Naive thymus-derived CD8-positive, alpha-beta T cell (primary cell): ENCODE results near the gene ATP8B3. TPM values are rescaled to one million over a fixed set of nuclear protein-coding genes. Genes with fewer than 3 reads are reported as not detected.

ENCODE experiments used
- ATAC-seq, 2 donors: fragments of 150-1000 bp; cut with Tn5 transposase in 1 of 2; sonication (Bioruptor Pico), chemical (Tn5 transposase) in 1 of 2; 1 replicate in 1 of 2; 2 replicates in 1 of 2; pipeline ENCODE4 v1.10.0; 2021; ENCODE audit warnings: mild to moderate bottlenecking in 2 of 2, moderate library complexity in 2 of 2
- POLR2A ChIA-PET: fragments of 350-600 bp; sonication (Branson Sonifier 250); formaldehyde crosslinking; loops from one replicate; lab custom pipeline; 2021; ENCODE audit warnings: antibody characterized with exemption; lab: Charles Lee
- DNase-seq, 10 donors: peaks; one replicate each; pipeline versions ENCODE4 v3.0.0 to v3.0.0-alpha.2; 2020 to 2022
- H3K27ac Mint-ChIP-seq, 10 donors: one replicate each; pipeline ENCODE4 v1.8.0; 2020 to 2022; ENCODE audit warnings: mild to moderate bottlenecking in 10 of 10, mixed read lengths in 10 of 10, moderate library complexity in 4 of 10, inconsistent platforms in 1 of 10
- H3K27me3 Mint-ChIP-seq, 5 donors: one replicate each; pipeline ENCODE4 v1.8.0; 2021 to 2022; ENCODE audit warnings: mixed read lengths in 5 of 5
- H3K36me3 Mint-ChIP-seq, 3 donors: one replicate each; pipeline ENCODE4 v1.8.0; 2020 to 2022; ENCODE audit warnings: mixed read lengths in 3 of 3, mild to moderate bottlenecking in 2 of 3, inconsistent platforms in 1 of 3
- H3K4me1 Mint-ChIP-seq, 4 donors: one replicate each; pipeline ENCODE4 v1.8.0; 2021 to 2022; ENCODE audit warnings: mixed read lengths in 4 of 4
- H3K4me3 Mint-ChIP-seq, 10 donors: one replicate each; pipeline ENCODE4 v1.8.0; 2020 to 2022; ENCODE audit warnings: mild to moderate bottlenecking in 10 of 10, mixed read lengths in 10 of 10, moderate library complexity in 6 of 10, inconsistent platforms in 1 of 10
- H3K9me3 Mint-ChIP-seq, 9 donors: one replicate each; pipeline ENCODE4 v1.8.0; 2020 to 2022; ENCODE audit warnings: mixed read lengths in 9 of 9, mild to moderate bottlenecking in 3 of 9, inconsistent platforms in 1 of 9, moderate library complexity in 1 of 9
- polyA plus RNA-seq, 3 donors: library from polyadenylated mRNA; unstranded; fragments of 300-500 nt; fragmentation: Illumina TruSeq; gene quantifications; one replicate each; pipeline ENCODE4 v1.2.3, GENCODE V29; 2021
- total RNA-seq, 8 experiments: library from RNA in 2 of 8; stranded (reverse) in 2 of 8; gene quantifications; one replicate each; pipeline ENCODE4 v1.2.3 and lab custom pipeline; 2021 to 2026

The ATP8B3 gene
- total and polyA plus RNA-seq, 5 experiments from 2014 or later = 0.52 to 1.8 (median 1.3) TPM

DNA sequence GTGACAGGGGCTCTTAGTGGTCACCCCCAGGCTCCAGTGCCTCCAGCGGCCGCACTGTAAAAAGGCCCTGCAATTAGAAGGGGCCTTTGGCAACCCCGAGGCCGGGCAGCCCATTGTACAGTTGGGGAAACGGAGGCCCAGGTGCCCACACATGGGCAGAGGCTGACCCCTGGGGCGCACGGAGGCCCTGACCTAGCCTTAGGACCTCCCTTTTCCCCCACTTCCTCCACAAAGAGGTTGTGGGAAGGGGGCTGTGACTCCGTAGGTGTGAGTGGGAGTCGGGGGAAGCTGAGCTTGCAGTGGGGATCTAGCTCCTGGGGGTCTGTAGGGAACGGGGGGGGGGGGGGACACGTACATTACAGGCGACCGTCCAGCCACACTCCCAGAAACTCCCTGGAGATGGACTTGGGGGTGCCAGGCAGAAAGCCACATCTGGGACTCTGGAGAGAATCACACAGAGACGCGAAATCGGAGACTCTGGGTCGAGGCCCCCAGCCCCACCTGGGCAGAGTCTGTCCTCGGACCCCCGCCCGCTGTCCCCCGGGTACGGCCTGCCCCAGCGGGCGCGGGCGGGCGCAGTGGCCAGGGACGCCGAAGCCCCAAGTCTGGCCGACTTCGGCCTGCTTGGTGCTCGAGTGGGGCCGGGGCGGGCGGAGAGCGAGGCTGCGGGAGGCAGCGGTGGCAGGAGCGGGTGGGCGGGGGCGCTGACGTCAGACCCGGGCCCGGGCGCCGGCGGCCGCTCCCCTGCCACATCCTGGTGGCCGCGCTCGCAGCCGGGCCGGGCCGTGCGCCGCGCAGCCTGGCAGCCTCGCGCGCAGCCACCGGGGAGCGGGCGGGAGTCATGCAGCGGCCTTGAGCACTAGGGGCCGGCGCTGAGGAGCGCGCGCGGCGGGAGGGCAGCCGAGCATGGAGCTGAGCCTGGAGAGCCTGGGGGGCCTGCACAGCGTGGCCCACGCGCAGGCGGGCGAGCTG, 59.0 kb downstream of the ATP8B3 start, which contains the start of gene ONECUT3:
Gene ONECUT3 (plus strand): TSS at position 750 of the 972 bp plus-strand sequence. CDS start 157 bp downstream, at position 907.
- H3K27me3 Mint-ChIP-seq = peaks cover 23 to 66% (median 29%) of the 10 kb centered on the region in 5 donors

DNA sequence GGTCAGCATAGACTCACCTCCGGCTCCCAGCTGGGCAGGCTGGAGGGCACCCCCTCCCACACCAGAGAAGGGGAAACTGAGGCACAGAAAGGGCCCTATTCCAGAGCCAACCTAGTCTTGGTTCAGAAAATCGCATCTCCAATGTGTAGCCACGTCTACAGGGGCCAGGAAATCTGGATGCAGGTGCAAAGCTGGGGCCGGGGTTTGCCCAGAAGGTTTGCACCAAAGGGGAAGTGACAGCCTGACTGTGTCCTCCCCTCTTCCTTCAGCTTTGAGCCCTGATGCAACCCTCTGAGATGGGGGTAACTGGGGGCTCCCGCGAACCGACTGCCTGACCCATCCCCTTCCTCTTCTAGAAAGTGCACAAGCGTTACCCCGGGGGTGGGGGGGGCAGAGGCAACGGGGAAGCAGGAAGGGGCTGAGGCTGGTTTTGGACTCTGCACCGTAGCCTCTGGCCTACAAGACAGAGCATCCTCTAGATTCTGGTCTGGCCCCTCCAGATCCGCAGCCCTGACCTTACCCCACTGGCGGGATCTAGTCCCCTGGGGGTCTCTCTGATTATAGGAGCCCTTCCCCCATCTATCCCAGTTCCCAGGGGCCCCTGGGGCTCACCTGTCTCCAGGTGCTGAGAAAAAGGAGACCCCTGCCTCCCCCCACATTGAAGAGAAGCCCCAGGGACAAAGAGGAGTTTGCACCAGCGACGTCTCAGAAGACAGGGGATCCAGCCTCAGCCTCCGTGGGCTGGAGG, 59.9 kb downstream of the ATP8B3 start:
- peak overlapping the region in 1 of 10 donors; percentile 35 for H3K4me3 Mint-ChIP-seq
- H3K27me3 Mint-ChIP-seq = peaks cover 25 to 68% (median 36%) of the 10 kb centered on the region in 5 donors
- H3K9me3 Mint-ChIP-seq = peaks cover 0 to 2% (median 0%) of the 10 kb centered on the region in 9 donors
- DNase-seq (no peak), ATAC-seq (no peak)
- H3K36me3 Mint-ChIP-seq = peaks cover 0 to 5% (median 0%) of the 10 kb centered on the region in 3 donors
- peaks cover 10 to 29% (median 24%) of the 10 kb centered on the region in 4 donors for H3K4me1 Mint-ChIP-seq
- POLR2A ChIA-PET = no interaction called here
- H3K27ac Mint-ChIP-seq = no peak overlapping the region

More for the DNA sequence above, 59.0 kb downstream of the ATP8B3 start, which contains the start of gene ONECUT3:
- ATAC-seq (no peak), DNase-seq (no peak)
- Mint-ChIP-seq H3K9me3 (peaks cover 0 to 2% (median 0%) of the 10 kb centered on the region in 9 donors), H3K4me3 (peak within 1 kb of the TSS in 4 of 10 donors; percentile 35 to 71 (median 54)), H3K4me1 (peaks cover 5 to 25% (median 17%) of the 10 kb centered on the region in 4 donors), H3K27ac (peak within 1 kb of the TSS in 1 of 10 donors; percentile 11), H3K36me3 (peaks cover 0 to 6% (median 0%) of the 10 kb centered on the region in 3 donors)
- POLR2A ChIA-PET = no interaction called here

DNA sequence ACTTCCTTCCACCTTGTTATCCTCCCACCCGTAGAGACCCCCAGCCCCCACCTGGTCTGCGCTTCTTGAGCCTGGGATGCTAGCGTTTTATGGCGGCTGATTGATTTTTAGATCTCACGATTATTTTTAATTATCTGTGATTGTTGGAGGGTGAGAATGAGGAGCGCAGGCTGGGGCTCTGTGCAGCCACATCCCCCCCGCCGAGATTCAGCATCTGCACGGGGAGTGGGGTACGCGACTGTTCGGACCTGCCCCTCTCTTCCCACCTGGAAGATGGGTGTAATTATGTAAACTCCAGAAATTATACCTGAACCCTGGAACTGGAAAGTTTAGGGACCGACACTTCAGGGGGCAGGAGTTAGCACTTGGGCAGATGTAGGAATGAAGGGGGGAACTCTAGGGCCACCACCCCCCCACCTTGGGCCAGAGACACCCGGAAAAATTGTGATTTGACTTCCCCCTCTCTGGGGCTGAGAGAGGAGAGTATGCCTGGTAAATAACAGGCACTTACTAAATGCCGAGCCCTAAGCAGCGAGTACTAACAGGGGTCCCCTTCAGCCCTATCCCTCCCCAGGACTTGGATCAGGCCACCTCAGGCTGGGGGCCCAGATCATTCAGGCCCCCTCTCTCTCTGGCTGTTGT, 60.6 kb downstream of the ATP8B3 start:
- Mint-ChIP-seq H3K27ac (peak overlapping the region in 1 of 10 donors; percentile 44), H3K9me3 (no peaks in the 10 kb centered on the region), H3K36me3 (peaks cover 0 to 3% (median 0%) of the 10 kb centered on the region in 3 donors), H3K27me3 (peaks cover 24 to 67% (median 34%) of the 10 kb centered on the region in 5 donors), H3K4me3 (peak overlapping the region in 5 of 10 donors; percentile 16 to 28 (median 21)), H3K4me1 (peaks cover 10 to 26% (median 24%) of the 10 kb centered on the region in 4 donors)
- POLR2A ChIA-PET = no interaction called here
- DNase-seq (no peak), ATAC-seq (no peak)

DNA sequence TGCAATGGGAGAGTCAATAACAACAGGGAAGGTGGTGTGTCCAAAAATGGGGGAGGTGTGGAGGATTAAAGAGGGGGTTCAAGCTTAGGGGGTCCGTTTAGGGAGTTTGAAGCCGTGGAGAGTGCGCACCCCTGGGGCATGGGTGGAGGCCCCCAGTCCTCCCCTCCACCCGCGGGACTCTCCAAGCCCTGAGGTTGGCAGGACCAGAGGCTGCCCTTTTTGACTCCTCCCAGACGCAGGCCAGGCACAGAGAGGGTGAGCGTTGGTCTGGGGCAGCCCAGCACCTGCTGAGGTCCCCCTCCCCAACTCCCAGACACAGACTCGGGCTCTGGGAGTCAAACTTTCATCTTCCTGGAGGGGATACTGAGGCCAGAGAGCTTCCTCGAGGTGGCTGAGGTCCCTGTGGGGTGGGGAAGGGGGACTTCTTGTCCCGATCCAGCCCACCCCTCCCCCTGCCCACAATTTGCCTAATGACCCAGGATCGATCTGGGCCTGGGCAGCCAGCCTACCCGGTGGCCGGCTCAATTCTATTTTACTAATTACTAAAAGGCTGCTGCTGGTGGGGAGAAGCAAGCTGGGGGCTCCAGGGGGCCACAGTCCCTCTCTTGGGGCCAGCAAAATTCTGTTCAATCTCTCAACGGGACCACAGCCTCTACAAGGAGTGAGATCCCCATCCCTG, 61.6 kb downstream of the ATP8B3 start:
- ATAC-seq = no peak
- Mint-ChIP-seq H3K4me1 (peaks cover 9 to 24% (median 20%) of the 10 kb centered on the region in 4 donors), H3K4me3 (peak overlapping the region in 9 of 10 donors; percentile 42 to 78 (median 68)), H3K27me3 (peaks cover 21 to 58% (median 30%) of the 10 kb centered on the region in 5 donors), H3K27ac (peak overlapping the region in 2 of 10 donors; percentile 31 to 71), H3K36me3 (peaks cover 0 to under 1% (median 0%) of the 10 kb centered on the region in 3 donors), H3K9me3 (no peaks in the 10 kb centered on the region)
- no peak for DNase-seq
- POLR2A ChIA-PET = no interaction called here

DNA sequence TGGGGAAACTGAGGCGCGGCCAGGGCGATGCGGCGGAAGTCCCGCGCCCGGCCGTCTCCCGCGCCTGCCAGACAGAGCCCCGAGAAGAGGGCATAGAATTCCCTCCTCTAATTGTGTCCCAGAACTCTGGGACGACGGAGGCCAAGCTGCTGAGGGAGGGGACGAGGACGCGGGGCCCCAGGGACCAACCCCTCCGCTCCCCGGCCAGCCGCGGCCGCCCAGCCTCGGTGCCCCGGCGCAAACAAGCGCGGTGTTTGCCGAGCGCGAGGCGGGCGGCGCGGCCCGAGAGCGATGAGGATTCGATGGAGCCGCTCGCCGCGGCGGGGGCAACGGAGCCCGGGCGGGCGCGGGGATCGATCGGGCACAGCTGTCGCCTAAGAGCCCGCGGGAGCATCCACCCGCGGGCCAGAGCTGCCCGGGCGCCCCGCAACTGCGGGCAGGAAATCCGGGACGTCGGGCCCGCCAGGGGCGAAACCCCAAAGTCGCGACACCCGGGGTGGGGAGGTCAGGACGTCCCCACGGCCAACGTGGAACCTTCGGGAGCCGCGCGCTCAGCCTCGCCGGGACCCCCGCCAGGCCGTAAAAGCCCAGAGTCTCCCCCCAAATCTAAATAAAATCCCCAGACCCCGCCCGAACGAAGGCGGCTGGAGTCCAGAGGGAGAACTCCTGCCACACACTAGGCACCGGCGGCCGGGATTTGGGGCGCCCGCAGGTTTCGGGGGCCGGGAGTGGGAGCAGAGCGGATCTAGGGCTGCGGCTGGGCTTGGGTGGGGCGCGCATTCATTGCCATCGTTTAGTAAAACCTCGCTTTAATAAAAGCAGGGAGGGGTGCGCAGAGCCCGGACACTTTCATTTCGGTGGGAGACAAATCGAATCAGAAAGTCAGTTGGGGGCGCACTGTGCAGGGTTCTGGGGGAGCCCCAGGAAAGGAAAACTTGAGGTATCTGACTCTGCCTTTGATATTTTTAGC, 62.4 kb downstream of the ATP8B3 start:
- Mint-ChIP-seq H3K4me1 (peaks cover 8 to 23% (median 19%) of the 10 kb centered on the region in 4 donors), H3K9me3 (no peaks in the 10 kb centered on the region), H3K27ac (peak overlapping the region in 2 of 10 donors; percentile 31 to 71), H3K4me3 (peak overlapping the region; percentile 41 to 78 (median 65)), H3K36me3 (no peaks in the 10 kb centered on the region), H3K27me3 (peaks cover 21 to 58% (median 29%) of the 10 kb centered on the region in 5 donors)
- POLR2A ChIA-PET = no interaction called here
- DNase-seq = no peak
- ATAC-seq = no peak

DNA sequence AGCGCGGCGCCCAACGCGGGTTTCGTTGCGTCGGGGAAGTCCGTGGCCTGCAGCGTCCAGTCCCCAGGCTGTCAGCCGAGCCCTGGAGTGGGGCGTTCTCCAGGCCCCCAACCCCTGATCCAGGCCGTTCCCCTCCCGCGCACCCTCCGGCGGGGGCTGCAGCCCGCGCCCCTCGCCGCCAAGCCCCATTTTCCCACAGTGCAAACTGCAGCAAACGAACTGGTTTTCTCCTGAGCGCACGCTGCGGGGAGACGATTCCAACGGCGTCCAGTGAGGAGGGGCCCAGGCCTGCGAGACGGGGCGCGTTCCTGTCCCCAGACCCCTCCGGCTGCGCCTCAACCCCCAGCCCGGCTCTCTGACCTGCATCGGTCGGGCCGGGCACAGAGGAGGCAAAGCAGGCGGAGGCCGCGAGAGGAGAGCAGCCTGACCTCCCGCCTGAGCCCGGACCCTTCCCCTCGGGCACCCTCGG, 63.2 kb downstream of the ATP8B3 start:
- Mint-ChIP-seq H3K4me1 (peaks cover 8 to 23% (median 19%) of the 10 kb centered on the region in 4 donors), H3K27ac (no peak overlapping the region), H3K36me3 (no peaks in the 10 kb centered on the region), H3K27me3 (peaks cover 21 to 61% (median 29%) of the 10 kb centered on the region in 5 donors), H3K9me3 (no peaks in the 10 kb centered on the region), H3K4me3 (peak overlapping the region in 1 of 10 donors; percentile 60)
- DNase-seq (no peak), ATAC-seq (no peak)
- POLR2A ChIA-PET = no interaction called here

DNA sequence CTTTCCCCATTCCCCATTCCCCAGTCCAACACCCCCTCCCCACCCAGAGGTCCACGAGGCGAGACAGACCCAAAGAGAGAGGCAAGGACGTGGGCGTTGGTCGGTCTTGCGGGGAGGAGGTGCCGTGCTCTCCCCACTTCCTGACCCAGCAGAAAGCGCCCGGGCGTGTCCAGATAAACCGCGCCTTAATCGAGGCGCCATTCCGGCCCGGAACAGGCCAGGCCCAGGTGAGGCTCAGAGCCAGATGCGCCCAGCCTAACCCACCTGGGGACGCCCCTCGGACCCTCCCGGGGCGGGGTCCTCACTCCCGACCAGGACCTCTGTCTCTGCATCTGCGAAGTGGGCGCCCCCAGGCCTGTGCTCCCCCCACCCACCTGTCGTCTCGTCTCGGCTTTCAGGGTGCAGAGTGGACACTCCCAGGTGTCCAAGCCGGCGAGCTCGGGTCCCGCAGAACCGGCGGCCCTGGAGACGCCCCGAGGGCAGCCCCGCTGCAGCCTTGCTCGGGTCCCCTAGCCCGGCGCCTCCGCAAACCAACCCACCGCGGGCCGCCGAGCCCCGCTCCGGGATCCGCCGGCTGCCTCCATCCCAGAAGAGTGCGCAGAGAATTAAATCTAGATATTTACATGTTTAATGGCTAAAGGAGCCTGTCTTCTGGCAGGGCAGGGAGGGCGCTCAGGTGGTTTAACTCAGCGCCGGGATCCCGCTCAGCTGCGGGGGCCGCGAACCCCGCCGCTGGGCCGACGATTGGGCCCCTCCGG, 63.8 kb downstream of the ATP8B3 start:
- no peaks in the 10 kb centered on the region for H3K9me3 Mint-ChIP-seq
- POLR2A ChIA-PET = no interaction called here
- no peak overlapping the region for H3K27ac Mint-ChIP-seq
- H3K4me1 Mint-ChIP-seq = peaks cover 8 to 23% (median 19%) of the 10 kb centered on the region in 4 donors
- DNase-seq (no peak), ATAC-seq (no peak)
- H3K36me3 Mint-ChIP-seq = no peaks in the 10 kb centered on the region
- H3K27me3 Mint-ChIP-seq = peaks cover 21 to 64% (median 29%) of the 10 kb centered on the region in 5 donors
- H3K4me3 Mint-ChIP-seq = peak overlapping the region in 7 of 10 donors; percentile 45 to 74 (median 64)

DNA sequence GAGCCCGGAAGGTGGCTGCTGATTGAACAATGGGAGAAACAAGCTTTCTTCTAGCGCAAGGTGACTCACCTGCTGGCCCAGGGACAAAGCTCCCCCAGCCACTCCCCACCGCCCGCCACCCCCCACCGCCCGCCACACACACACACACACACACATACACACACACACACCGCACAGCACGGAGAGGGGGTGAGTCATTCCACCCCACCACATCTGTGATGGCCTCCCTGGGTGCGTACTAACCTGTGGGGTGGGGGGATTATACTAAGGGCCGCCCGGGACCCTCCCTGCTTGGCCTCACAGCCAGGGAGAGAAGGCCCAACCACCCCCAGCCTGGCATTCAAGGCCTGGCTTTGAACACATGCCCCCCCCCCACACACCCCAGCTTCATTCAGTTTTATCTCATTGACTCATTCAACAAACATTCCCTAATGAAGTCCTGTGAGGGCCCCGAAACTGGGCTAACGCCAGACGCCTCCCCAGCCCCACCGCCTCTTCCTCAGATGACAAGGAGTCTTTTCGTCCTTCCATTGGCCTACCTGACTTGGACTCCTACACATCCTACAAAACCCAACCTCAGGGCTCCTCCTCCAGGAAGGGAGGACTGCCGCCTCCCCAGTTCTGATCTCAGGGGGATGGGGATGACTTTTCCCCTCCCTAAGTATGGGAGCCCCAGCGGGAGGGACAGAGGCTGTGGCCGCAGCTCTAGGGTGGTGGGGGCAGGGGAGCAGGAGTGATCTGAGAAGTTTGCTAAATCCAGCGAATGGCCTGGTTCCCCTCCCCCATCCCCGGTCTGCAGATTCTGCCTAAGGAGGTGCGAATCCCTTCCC, 64.6 kb downstream of the ATP8B3 start:
- POLR2A ChIA-PET = no interaction called here
- peak in 4 of 10 donors; percentile 15 to 73 (median 34) for DNase-seq
- peak overlapping the region in 9 of 10 donors; percentile 29 to 74 (median 64) for H3K4me3 Mint-ChIP-seq

More for the DNA sequence above, 64.6 kb downstream of the ATP8B3 start:
- Mint-ChIP-seq H3K27me3 (peaks cover 21 to 65% (median 27%) of the 10 kb centered on the region in 5 donors), H3K4me1 (peaks cover 8 to 23% (median 19%) of the 10 kb centered on the region in 4 donors), H3K27ac (peak overlapping the region in 1 of 10 donors; percentile 37), H3K36me3 (no peaks in the 10 kb centered on the region), H3K9me3 (no peaks in the 10 kb centered on the region)
- peak; percentile 56 to 65 for ATAC-seq
